ENCODE data around the gene STK24. TPM values are rescaled to one million over a fixed set of nuclear protein-coding genes. Genes with fewer than 3 reads are reported as not detected.
A peak's percentile ranks its signal among the peaks of the same experiment; 100 is the strongest.

The STK24 gene
- total RNA-seq, 1 donor from 2014 or later = 19.8 TPM

- Histone ChIP-seq H3K9ac (ENCODE audit: low read depth in 1 of 3, low read length in 3 of 3) (no peak overlapping the region), H3K36me3 (ENCODE audit: control insufficient read depth in 3 of 3, insufficient read depth in 3 of 3, low read length in 3 of 3) (no peaks in the 10 kb centered on the region), H3K27ac (ENCODE audit: low read depth, low read length) (no peak overlapping the region), H3K27me3 (ENCODE audit: control insufficient read depth in 3 of 3, insufficient read depth in 3 of 3, low read length in 3 of 3) (no peaks in the 10 kb centered on the region), H3K4me1 (ENCODE audit: control insufficient read depth in 3 of 3, insufficient read depth in 3 of 3, low read length in 3 of 3) (peaks cover 16 to 31% (median 17%) of the 10 kb centered on the region in 3 donors), H3K4me3 (ENCODE audit: low read length in 3 of 3) (no peak overlapping the region), H3K9me3 (ENCODE audit: control insufficient read depth in 3 of 3, low read length in 3 of 3) (no peaks in the 10 kb centered on the region)
Observed at GRCh38 chr13:98514288-98514687, 62.6 kb downstream of the STK24 start.

- H3K4me3 ChIP-seq (ENCODE audit: low read length in 3 of 3) = no peak overlapping the region
- H3K4me1 ChIP-seq (ENCODE audit: control insufficient read depth in 3 of 3, insufficient read depth in 3 of 3, low read length in 3 of 3) = peaks cover 17 to 29% (median 19%) of the 10 kb centered on the region in 3 donors
Observed at GRCh38 chr13:98513837-98514236, 63.1 kb downstream of the STK24 start.

GRCh38 chr13:98512774-98513665 is 63.9 kb downstream of the STK24 start:
- H3K27ac ChIP-seq (ENCODE audit: low read depth, low read length) = no peak overlapping the region
- H3K9ac ChIP-seq (ENCODE audit: low read depth in 1 of 3, low read length in 3 of 3) = no peak overlapping the region
- no peaks in the 10 kb centered on the region for H3K27me3 ChIP-seq (ENCODE audit: control insufficient read depth in 3 of 3, insufficient read depth in 3 of 3, low read length in 3 of 3)
- H3K36me3 ChIP-seq (ENCODE audit: control insufficient read depth in 3 of 3, insufficient read depth in 3 of 3, low read length in 3 of 3) = no peaks in the 10 kb centered on the region
- peaks cover 24 to 35% (median 25%) of the 10 kb centered on the region in 3 donors for H3K4me1 ChIP-seq (ENCODE audit: control insufficient read depth in 3 of 3, insufficient read depth in 3 of 3, low read length in 3 of 3)
- H3K9me3 ChIP-seq (ENCODE audit: control insufficient read depth in 3 of 3, low read length in 3 of 3) = no peaks in the 10 kb centered on the region
- no peak overlapping the region for H3K4me3 ChIP-seq (ENCODE audit: low read length in 3 of 3)

More at GRCh38 chr13:98513837-98514236, 63.1 kb downstream of the STK24 start:
- no peaks in the 10 kb centered on the region for H3K36me3 ChIP-seq (ENCODE audit: control insufficient read depth in 3 of 3, insufficient read depth in 3 of 3, low read length in 3 of 3)
- no peak overlapping the region for H3K9ac ChIP-seq (ENCODE audit: low read depth in 1 of 3, low read length in 3 of 3)
- H3K9me3 ChIP-seq (ENCODE audit: control insufficient read depth in 3 of 3, low read length in 3 of 3) = no peaks in the 10 kb centered on the region
- no peak overlapping the region for H3K27ac ChIP-seq (ENCODE audit: low read depth, low read length)
- no peaks in the 10 kb centered on the region for H3K27me3 ChIP-seq (ENCODE audit: control insufficient read depth in 3 of 3, insufficient read depth in 3 of 3, low read length in 3 of 3)

GRCh38 chr13:98511435-98511834 is 65.5 kb downstream of the STK24 start:
- Histone ChIP-seq H3K36me3 (ENCODE audit: control insufficient read depth in 3 of 3, insufficient read depth in 3 of 3, low read length in 3 of 3) (no peaks in the 10 kb centered on the region), H3K4me1 (ENCODE audit: control insufficient read depth in 3 of 3, insufficient read depth in 3 of 3, low read length in 3 of 3) (peaks cover 29 to 42% (median 36%) of the 10 kb centered on the region in 3 donors), H3K27me3 (ENCODE audit: control insufficient read depth in 3 of 3, insufficient read depth in 3 of 3, low read length in 3 of 3) (no peaks in the 10 kb centered on the region), H3K27ac (ENCODE audit: low read depth, low read length) (no peak overlapping the region), H3K9ac (ENCODE audit: low read depth in 1 of 3, low read length in 3 of 3) (no peak overlapping the region), H3K4me3 (ENCODE audit: low read length in 3 of 3) (no peak overlapping the region), H3K9me3 (ENCODE audit: control insufficient read depth in 3 of 3, low read length in 3 of 3) (no peaks in the 10 kb centered on the region)

GRCh38 chr13:98510156-98510509 is 66.8 kb downstream of the STK24 start:
- peak overlapping the region; percentile 59 for H3K27ac ChIP-seq (ENCODE audit: low read depth, low read length)
- H3K27me3 ChIP-seq (ENCODE audit: control insufficient read depth in 3 of 3, insufficient read depth in 3 of 3, low read length in 3 of 3) = no peaks in the 10 kb centered on the region
- H3K9ac ChIP-seq (ENCODE audit: low read depth in 1 of 3, low read length in 3 of 3) = no peak overlapping the region
- H3K4me3 ChIP-seq (ENCODE audit: low read length in 3 of 3) = no peak overlapping the region
- H3K4me1 ChIP-seq (ENCODE audit: control insufficient read depth in 3 of 3, insufficient read depth in 3 of 3, low read length in 3 of 3) = peaks cover 31 to 43% (median 33%) of the 10 kb centered on the region in 3 donors
- no peaks in the 10 kb centered on the region for H3K9me3 ChIP-seq (ENCODE audit: control insufficient read depth in 3 of 3, low read length in 3 of 3)
- no peaks in the 10 kb centered on the region for H3K36me3 ChIP-seq (ENCODE audit: control insufficient read depth in 3 of 3, insufficient read depth in 3 of 3, low read length in 3 of 3)

- no peak overlapping the region for H3K9ac ChIP-seq (ENCODE audit: low read depth in 1 of 3, low read length in 3 of 3)
- no peaks in the 10 kb centered on the region for H3K27me3 ChIP-seq (ENCODE audit: control insufficient read depth in 3 of 3, insufficient read depth in 3 of 3, low read length in 3 of 3)
- no peaks in the 10 kb centered on the region for H3K9me3 ChIP-seq (ENCODE audit: control insufficient read depth in 3 of 3, low read length in 3 of 3)
- peak overlapping the region; percentile 59 for H3K27ac ChIP-seq (ENCODE audit: low read depth, low read length)
- no peaks in the 10 kb centered on the region for H3K36me3 ChIP-seq (ENCODE audit: control insufficient read depth in 3 of 3, insufficient read depth in 3 of 3, low read length in 3 of 3)
- H3K4me3 ChIP-seq (ENCODE audit: low read length in 3 of 3) = no peak overlapping the region
- H3K4me1 ChIP-seq (ENCODE audit: control insufficient read depth in 3 of 3, insufficient read depth in 3 of 3, low read length in 3 of 3) = peaks cover 35 to 49% (median 37%) of the 10 kb centered on the region in 3 donors
Observed at GRCh38 chr13:98509271-98510155, 67.4 kb downstream of the STK24 start.

- Histone ChIP-seq H3K36me3 (ENCODE audit: control insufficient read depth in 3 of 3, insufficient read depth in 3 of 3, low read length in 3 of 3) (no peaks in the 10 kb centered on the region), H3K4me1 (ENCODE audit: control insufficient read depth in 3 of 3, insufficient read depth in 3 of 3, low read length in 3 of 3) (peaks cover 43 to 56% (median 45%) of the 10 kb centered on the region in 3 donors), H3K9ac (ENCODE audit: low read depth in 1 of 3, low read length in 3 of 3) (no peak overlapping the region), H3K4me3 (ENCODE audit: low read length in 3 of 3) (no peak overlapping the region), H3K27ac (ENCODE audit: low read depth, low read length) (peak overlapping the region; percentile 59), H3K27me3 (ENCODE audit: control insufficient read depth in 3 of 3, insufficient read depth in 3 of 3, low read length in 3 of 3) (no peaks in the 10 kb centered on the region), H3K9me3 (ENCODE audit: control insufficient read depth in 3 of 3, low read length in 3 of 3) (no peaks in the 10 kb centered on the region)
Observed at GRCh38 chr13:98508685-98509084, 68.2 kb downstream of the STK24 start.

GRCh38 chr13:98508280-98508679 is 68.6 kb downstream of the STK24 start:
- no peak overlapping the region for H3K4me3 ChIP-seq (ENCODE audit: low read length in 3 of 3)
- no peak overlapping the region for H3K9ac ChIP-seq (ENCODE audit: low read depth in 1 of 3, low read length in 3 of 3)
- peak overlapping the region; percentile 59 for H3K27ac ChIP-seq (ENCODE audit: low read depth, low read length)
- H3K36me3 ChIP-seq (ENCODE audit: control insufficient read depth in 3 of 3, insufficient read depth in 3 of 3, low read length in 3 of 3) = no peaks in the 10 kb centered on the region
- H3K27me3 ChIP-seq (ENCODE audit: control insufficient read depth in 3 of 3, insufficient read depth in 3 of 3, low read length in 3 of 3) = no peaks in the 10 kb centered on the region
- H3K4me1 ChIP-seq (ENCODE audit: control insufficient read depth in 3 of 3, insufficient read depth in 3 of 3, low read length in 3 of 3) = peaks cover 47 to 60% (median 49%) of the 10 kb centered on the region in 3 donors
- no peaks in the 10 kb centered on the region for H3K9me3 ChIP-seq (ENCODE audit: control insufficient read depth in 3 of 3, low read length in 3 of 3)

- Histone ChIP-seq H3K27ac (ENCODE audit: low read depth, low read length) (peak overlapping the region; percentile 14), H3K4me3 (ENCODE audit: low read length in 3 of 3) (no peak overlapping the region), H3K4me1 (ENCODE audit: control insufficient read depth in 3 of 3, insufficient read depth in 3 of 3, low read length in 3 of 3) (peaks cover 53 to 55% (median 53%) of the 10 kb centered on the region in 3 donors), H3K27me3 (ENCODE audit: control insufficient read depth in 3 of 3, insufficient read depth in 3 of 3, low read length in 3 of 3) (no peaks in the 10 kb centered on the region), H3K36me3 (ENCODE audit: control insufficient read depth in 3 of 3, insufficient read depth in 3 of 3, low read length in 3 of 3) (no peaks in the 10 kb centered on the region), H3K9ac (ENCODE audit: low read depth in 1 of 3, low read length in 3 of 3) (no peak overlapping the region), H3K9me3 (ENCODE audit: control insufficient read depth in 3 of 3, low read length in 3 of 3) (no peaks in the 10 kb centered on the region)
Observed at GRCh38 chr13:98507282-98507797, 69.6 kb downstream of the STK24 start.
